ENCODE measurements around the gene ERICH4. TPM values are rescaled to one million over a fixed set of nuclear protein-coding genes. Genes with fewer than 3 reads are reported as not detected.
A peak's percentile ranks its signal among the peaks of the same experiment; 100 is the strongest.
"Not testable (repeated sequence)": the region's sequence is repeated elsewhere in the genome, so short reads cannot be mapped to it uniquely, and the experiment has no call there.

Gene ERICH4
- polyA plus RNA-seq, 2 of the 4 experiments (the other 2 are of a cell fraction) = 0.26 TPM; not detected in 1

DNA sequence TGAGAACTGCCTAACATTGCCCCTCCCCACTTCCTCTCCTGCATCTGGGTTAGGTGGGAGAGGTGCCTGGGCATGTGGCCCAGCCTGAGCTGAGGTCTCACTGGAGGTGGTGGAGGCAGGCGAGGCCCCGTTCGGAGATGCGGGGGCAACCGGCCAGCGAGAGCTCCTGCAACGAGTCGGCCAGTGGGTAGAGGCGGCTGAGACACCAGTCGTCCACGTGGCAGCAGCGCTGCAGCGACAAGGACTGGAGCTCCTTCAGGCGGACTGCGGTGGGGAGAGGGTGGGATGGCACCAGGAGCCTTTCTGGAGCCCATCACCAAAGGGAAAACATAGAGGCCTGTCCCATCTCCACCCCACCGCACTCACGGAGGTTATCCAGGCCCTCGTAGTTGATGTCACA, 9.8 kb upstream of the ERICH4 start:
- DNase-seq (ENCODE audit: low read depth in 1 of 2, low spot score in 1 of 2) = no peak
- WGBS (ENCODE audit: missing lambda C conversion rate) = 94% methylated on average over 18 of the region's 18 CpGs
- Histone ChIP-seq H3K27ac (no peak overlapping the region; a peak in 1 of 6 replicates), H3K4me2 (no peak overlapping the region), H3K4me3 (no peak overlapping the region), H3K9me3 (no peaks in the 10 kb centered on the region), H3K4me1 (peaks cover under 1% of the 10 kb centered on the region; the same call in 2 of the 3 replicates)
- TF ChIP-seq, protein P1, sequence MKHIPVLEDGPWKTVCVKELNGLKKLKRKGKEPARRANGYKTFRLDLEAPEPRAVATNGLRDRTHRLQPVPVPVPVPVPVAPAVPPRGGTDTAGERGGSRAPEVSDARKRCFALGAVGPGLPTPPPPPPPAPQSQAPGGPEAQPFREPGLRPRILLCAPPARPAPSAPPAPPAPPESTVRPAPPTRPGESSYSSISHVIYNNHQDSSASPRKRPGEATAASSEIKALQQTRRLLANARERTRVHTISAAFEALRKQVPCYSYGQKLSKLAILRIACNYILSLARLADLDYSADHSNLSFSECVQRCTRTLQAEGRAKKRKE (CRISPR knock-in tag; IDR thresholded peaks at IDR 0.05; ENCODE audit: low read depth) = no peak
- TF ChIP-seq ZFP36 (IDR thresholded peaks at IDR 0.05; ENCODE audit: borderline replicate concordance, partially characterized antibody) (no peak), RNF2 (IDR thresholded peaks at IDR 0.05; ENCODE audit: borderline replicate concordance, low read depth) (no peak), PHF8 (IDR thresholded peaks at IDR 0.05; ENCODE audit: borderline replicate concordance, low read depth) (no peak), KDM5A (IDR thresholded peaks at IDR 0.05) (no peak), MAFK (IDR thresholded peaks at IDR 0.05; ENCODE audit: partially characterized antibody) (no peak), EHMT2 (IDR thresholded peaks at IDR 0.05; ENCODE audit: low read depth) (no peak), POLR2A (IDR thresholded peaks at IDR 0.05; ENCODE audit: low read length) (no peak), RAD21 (conservative IDR thresholded peaks at IDR 0.05 in 1 of 2, IDR thresholded peaks at IDR 0.05 in 1 of 2) (no peak), ESRRA (IDR thresholded peaks at IDR 0.05; ENCODE audit: borderline replicate concordance, low read length) (no peak), HOXB5 (CRISPR knock-in tag; IDR thresholded peaks at IDR 0.05) (no peak), CHD2 (IDR thresholded peaks at IDR 0.05; ENCODE audit: low read length, partially characterized antibody) (no peak), EHF (CRISPR knock-in tag; IDR thresholded peaks at IDR 0.05) (no peak), FOSB (CRISPR knock-in tag; IDR thresholded peaks at IDR 0.05) (no peak), MAZ (IDR thresholded peaks at IDR 0.05; ENCODE audit: borderline replicate concordance, low read depth, low read length) (no peak), TP53 (CRISPR knock-in tag; IDR thresholded peaks at IDR 0.05) (no peak), ZNF302 (CRISPR knock-in tag; IDR thresholded peaks at IDR 0.05) (no peak)
- TF ChIP-seq, protein P2, sequence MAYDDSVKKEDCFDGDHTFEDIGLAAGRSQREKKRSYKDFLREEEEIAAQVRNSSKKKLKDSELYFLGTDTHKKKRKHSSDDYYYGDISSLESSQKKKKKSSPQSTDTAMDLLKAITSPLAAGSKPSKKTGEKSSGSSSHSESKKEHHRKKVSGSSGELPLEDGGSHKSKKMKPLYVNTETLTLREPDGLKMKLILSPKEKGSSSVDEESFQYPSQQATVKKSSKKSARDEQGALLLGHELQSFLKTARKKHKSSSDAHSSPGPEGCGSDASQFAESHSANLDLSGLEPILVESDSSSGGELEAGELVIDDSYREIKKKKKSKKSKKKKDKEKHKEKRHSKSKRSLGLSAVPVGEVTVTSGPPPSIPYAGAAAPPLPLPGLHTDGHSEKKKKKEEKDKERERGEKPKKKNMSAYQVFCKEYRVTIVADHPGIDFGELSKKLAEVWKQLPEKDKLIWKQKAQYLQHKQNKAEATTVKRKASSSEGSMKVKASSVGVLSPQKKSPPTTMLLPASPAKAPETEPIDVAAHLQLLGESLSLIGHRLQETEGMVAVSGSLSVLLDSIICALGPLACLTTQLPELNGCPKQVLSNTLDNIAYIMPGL (CRISPR knock-in tag; IDR thresholded peaks at IDR 0.05; ENCODE audit: borderline replicate concordance) = no peak
- TF ChIP-seq, protein P3, sequence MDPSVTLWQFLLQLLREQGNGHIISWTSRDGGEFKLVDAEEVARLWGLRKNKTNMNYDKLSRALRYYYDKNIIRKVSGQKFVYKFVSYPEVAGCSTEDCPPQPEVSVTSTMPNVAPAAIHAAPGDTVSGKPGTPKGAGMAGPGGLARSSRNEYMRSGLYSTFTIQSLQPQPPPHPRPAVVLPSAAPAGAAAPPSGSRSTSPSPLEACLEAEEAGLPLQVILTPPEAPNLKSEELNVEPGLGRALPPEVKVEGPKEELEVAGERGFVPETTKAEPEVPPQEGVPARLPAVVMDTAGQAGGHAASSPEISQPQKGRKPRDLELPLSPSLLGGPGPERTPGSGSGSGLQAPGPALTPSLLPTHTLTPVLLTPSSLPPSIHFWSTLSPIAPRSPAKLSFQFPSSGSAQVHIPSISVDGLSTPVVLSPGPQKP (IDR thresholded peaks at IDR 0.05; ENCODE audit: low read depth, low read length) = no peak
- no peak for FAIRE-seq
- CTCF ChIA-PET = interaction anchor here (0.7 to 8.1 kb wide), 9 partner anchors 9 to 1493 kb away, joined by 3 to 57 read pairs (median 5); no protein-coding TSS in a partner anchor
- no peak for ATAC-seq
- POLR2A ChIA-PET = no interaction called here

DNA sequence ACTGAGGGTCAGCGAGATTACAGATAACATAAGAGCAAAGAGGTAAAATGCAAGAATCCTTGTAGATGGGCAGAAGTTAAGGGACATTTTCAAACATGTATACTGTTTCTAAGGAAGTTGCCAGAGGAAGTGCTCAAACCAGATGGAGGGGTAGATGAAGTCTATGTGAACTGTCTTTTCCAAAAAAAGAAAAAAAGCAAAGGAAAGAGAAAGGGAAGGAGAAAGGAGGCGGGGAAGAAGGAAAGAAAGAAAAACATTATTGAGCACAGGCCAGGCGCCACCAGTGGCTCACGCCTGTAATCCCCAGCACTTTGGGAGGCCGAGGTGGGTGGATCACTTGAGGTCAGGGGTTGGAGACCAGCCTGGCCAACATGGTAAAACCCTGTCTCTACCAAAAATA, 8.5 kb upstream of the ERICH4 start:
- no peak for TF ChIP-seq GATA3 (IDR thresholded peaks at IDR 0.05; ENCODE audit: borderline replicate concordance)
- TF ChIP-seq NPAS2 (CRISPR knock-in tag; IDR thresholded peaks at IDR 0.05; ENCODE audit: borderline replicate concordance) = no peak
- TF ChIP-seq CBX2 (IDR thresholded peaks at IDR 0.05; ENCODE audit: borderline replicate concordance, low read depth) = no peak
- no peak for TF ChIP-seq HDAC2 (IDR thresholded peaks at IDR 0.05)
- TF ChIP-seq ZC3H11A (IDR thresholded peaks at IDR 0.05) = no peak
- TF ChIP-seq, protein P4, sequence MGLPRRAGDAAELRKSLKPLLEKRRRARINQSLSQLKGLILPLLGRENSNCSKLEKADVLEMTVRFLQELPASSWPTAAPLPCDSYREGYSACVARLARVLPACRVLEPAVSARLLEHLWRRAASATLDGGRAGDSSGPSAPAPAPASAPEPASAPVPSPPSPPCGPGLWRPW (IDR thresholded peaks at IDR 0.05) = no peak
- no peak for TF ChIP-seq FOSL2 (IDR thresholded peaks at IDR 0.05)
- TF ChIP-seq FOSL2 (CRISPR knock-in tag; IDR thresholded peaks at IDR 0.05) = no peak
- TF ChIP-seq, protein P5, sequence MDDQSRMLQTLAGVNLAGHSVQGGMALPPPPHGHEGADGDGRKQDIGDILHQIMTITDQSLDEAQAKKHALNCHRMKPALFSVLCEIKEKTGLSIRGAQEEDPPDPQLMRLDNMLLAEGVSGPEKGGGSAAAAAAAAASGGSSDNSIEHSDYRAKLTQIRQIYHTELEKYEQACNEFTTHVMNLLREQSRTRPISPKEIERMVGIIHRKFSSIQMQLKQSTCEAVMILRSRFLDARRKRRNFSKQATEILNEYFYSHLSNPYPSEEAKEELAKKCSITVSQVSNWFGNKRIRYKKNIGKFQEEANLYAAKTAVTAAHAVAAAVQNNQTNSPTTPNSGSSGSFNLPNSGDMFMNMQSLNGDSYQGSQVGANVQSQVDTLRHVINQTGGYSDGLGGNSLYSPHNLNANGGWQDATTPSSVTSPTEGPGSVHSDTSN (IDR thresholded peaks at IDR 0.05) = no peak
- TF ChIP-seq, protein P1 (CRISPR knock-in tag; IDR thresholded peaks at IDR 0.05; ENCODE audit: low read depth) = no peak
- no peak for TF ChIP-seq NR3C1 (IDR thresholded peaks at IDR 0.05)
- FAIRE-seq (peak; percentile 54), DNase-seq (ENCODE audit: low read depth in 1 of 2, low spot score in 1 of 2) (no peak), ATAC-seq (no peak)
- Histone ChIP-seq H3K4me2 (no peak overlapping the region), H3K4me3 (no peak overlapping the region), H3K27ac (no peak overlapping the region), H3K9me3 (no peaks in the 10 kb centered on the region), H3K4me1 (peaks cover 10% of the 10 kb centered on the region; the same call in 2 of the 3 replicates)
- ChIA-PET CTCF (interaction anchor here (0.6 to 7.3 kb wide), 8 partner anchors 10 to 129 kb away, joined by 3 to 158 read pairs (median 4); no protein-coding TSS in a partner anchor), POLR2A (no interaction called here)
- WGBS (ENCODE audit: missing lambda C conversion rate) = 88% methylated on average over 5 of the region's 5 CpGs

DNA sequence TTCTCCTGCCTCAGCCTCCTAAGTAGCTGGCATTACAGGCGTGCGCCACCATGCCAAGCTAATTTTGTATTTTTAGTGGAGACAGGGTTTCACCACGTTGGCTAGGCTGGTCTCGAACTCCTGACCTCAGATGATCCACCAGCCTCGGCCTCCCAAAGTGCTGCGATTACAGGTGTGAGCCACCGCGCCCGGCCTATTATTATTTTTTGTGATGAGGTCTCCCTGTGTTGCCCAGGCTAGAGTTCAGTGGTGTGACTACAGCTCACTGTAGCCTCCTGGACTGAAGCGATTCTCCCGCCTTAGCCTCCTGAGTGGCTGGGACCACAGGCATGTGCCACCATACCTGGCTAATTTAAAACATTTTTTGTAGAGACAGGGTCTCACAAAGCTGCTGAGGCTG, 7.6 kb upstream of the ERICH4 start:
- ChIA-PET CTCF (interaction anchor here (0.6 to 7.3 kb wide), 19 partner anchors 9 to 460 kb away, joined by 3 to 158 read pairs (median 5); partner anchors contain the start of genes B3GNT8 and TGFB1), POLR2A (interaction anchor here (0.6 kb wide), 1 partner anchor 171 kb away, joined by 4 read pairs; no protein-coding TSS in a partner anchor)
- 93% methylated on average over 11 of the region's 11 CpGs for WGBS (ENCODE audit: missing lambda C conversion rate)
- H3K4me2 ChIP-seq; H3K9me3 ChIP-seq; DNase-seq (ENCODE audit: low read depth in 1 of 2, low spot score in 1 of 2); ATAC-seq; H3K27ac ChIP-seq; H3K4me3 ChIP-seq; FAIRE-seq: not testable (repeated sequence)
- peaks cover 13% of the 10 kb centered on the region; the same call in 2 of the 3 replicates for H3K4me1 ChIP-seq
